Measurements from ENCODE around the gene HPSE2. TPM values are rescaled to one million over a fixed set of nuclear protein-coding genes. Genes with fewer than 3 reads are reported as not detected.
"Not testable (repeated sequence)": the region's sequence is repeated elsewhere in the genome, so short reads cannot be mapped to it uniquely, and the experiment has no call there.

Gene HPSE2
- total RNA-seq, 1 donor from 2014 or later, result not detected

- Mint-ChIP-seq H3K4me1 (ENCODE audit: low read depth) (no peaks in the 10 kb centered on the region), H3K36me3 (ENCODE audit: low read depth) (no peaks in the 10 kb centered on the region), H3K4me3 (no peak overlapping the region), H3K27me3 (ENCODE audit: insufficient read depth) (no peaks in the 10 kb centered on the region), H3K27ac (no peak overlapping the region), H3K9me3 (no peaks in the 10 kb centered on the region)
- DNase-seq (ENCODE audit: low spot score), result no peak
- intact Hi-C loops (cut with micrococcal nuclease), result no loop called here
These were observed 314.8 kb downstream of the HPSE2 start for GRCh38 chr10:98920807-98921206.

GRCh38 chr10:98920360-98920759, 315.3 kb downstream of the HPSE2 start:
- Mint-ChIP-seq H3K9me3 (no peaks in the 10 kb centered on the region), H3K27me3 (ENCODE audit: insufficient read depth) (no peaks in the 10 kb centered on the region), H3K36me3 (ENCODE audit: low read depth) (no peaks in the 10 kb centered on the region), H3K4me1 (ENCODE audit: low read depth) (no peaks in the 10 kb centered on the region), H3K27ac (no peak overlapping the region), H3K4me3 (no peak overlapping the region)
- intact Hi-C loops (cut with micrococcal nuclease), result no loop called here
- no peak for DNase-seq (ENCODE audit: low spot score)

DNA sequence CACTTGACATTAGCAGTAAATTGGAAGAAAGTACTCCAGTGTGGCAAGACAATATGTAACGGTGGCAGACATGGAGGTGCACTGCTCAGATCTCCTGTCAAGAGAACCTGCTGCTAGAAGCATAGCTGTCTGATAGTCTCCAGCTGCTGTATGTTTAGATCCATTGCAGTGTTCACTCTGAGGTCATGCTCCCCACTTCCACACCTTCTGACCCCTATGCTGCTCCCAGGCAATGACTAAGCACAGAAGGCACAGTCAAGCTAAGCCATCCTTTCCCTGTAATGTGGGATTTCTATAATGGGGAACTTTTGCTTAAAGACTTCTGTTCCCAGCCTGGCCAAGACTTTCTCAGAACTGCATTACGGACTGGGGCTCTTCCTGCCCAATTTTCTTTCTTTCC, 315.8 kb downstream of the HPSE2 start:
- no peak overlapping the region for H3K27ac Mint-ChIP-seq
- H3K4me1 Mint-ChIP-seq (ENCODE audit: low read depth), result no peaks in the 10 kb centered on the region
- no peak overlapping the region for H3K4me3 Mint-ChIP-seq
- H3K27me3 Mint-ChIP-seq (ENCODE audit: insufficient read depth), result no peaks in the 10 kb centered on the region
- intact Hi-C loops (cut with micrococcal nuclease), result no loop called here
- H3K9me3 Mint-ChIP-seq, result no peaks in the 10 kb centered on the region
- no peaks in the 10 kb centered on the region for H3K36me3 Mint-ChIP-seq (ENCODE audit: low read depth)
- no peak for DNase-seq (ENCODE audit: low spot score)

- intact Hi-C loops (cut with micrococcal nuclease), result no loop called here
- no peak overlapping the region for H3K4me3 Mint-ChIP-seq
- no peaks in the 10 kb centered on the region for H3K9me3 Mint-ChIP-seq
- H3K36me3 Mint-ChIP-seq (ENCODE audit: low read depth), result no peaks in the 10 kb centered on the region
- H3K4me1 Mint-ChIP-seq (ENCODE audit: low read depth), result no peaks in the 10 kb centered on the region
- H3K27ac Mint-ChIP-seq, result no peak overlapping the region
- H3K27me3 Mint-ChIP-seq (ENCODE audit: insufficient read depth), result no peaks in the 10 kb centered on the region
- no peak for DNase-seq (ENCODE audit: low spot score)
These were observed 317.8 kb downstream of the HPSE2 start for GRCh38 chr10:98917828-98918227.

- no peaks in the 10 kb centered on the region for H3K4me1 Mint-ChIP-seq (ENCODE audit: low read depth)
- no peak for DNase-seq (ENCODE audit: low spot score)
- no peaks in the 10 kb centered on the region for H3K27me3 Mint-ChIP-seq (ENCODE audit: insufficient read depth)
- intact Hi-C loops (cut with micrococcal nuclease), result no loop called here
- no peaks in the 10 kb centered on the region for H3K36me3 Mint-ChIP-seq (ENCODE audit: low read depth)
- H3K4me3 Mint-ChIP-seq, result no peak overlapping the region
- H3K9me3 Mint-ChIP-seq, result no peaks in the 10 kb centered on the region
- H3K27ac Mint-ChIP-seq, result no peak overlapping the region
These were observed 319.0 kb downstream of the HPSE2 start for GRCh38 chr10:98916526-98917125.

DNA sequence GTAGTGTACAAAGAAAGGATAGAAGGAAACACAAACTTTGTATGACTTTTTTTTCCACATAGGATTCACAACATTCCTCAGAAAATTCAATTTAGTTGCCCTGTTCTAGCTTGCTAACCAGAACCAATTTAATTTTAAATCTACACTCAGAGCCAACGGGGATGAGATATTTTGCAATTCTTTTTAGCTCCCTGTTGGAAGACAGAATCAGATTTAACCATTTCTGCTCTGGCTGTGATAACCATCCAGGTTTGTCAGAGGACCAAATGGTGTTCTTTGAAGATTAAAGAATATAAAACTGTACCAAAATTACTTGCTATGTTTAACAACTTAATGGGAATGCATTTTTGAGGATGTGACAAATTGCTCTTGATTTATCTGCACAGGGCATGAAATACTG, 319.7 kb downstream of the HPSE2 start:
- Mint-ChIP-seq H3K4me1 (ENCODE audit: low read depth) (no peaks in the 10 kb centered on the region), H3K36me3 (ENCODE audit: low read depth) (no peaks in the 10 kb centered on the region), H3K27ac (no peak overlapping the region), H3K9me3 (no peaks in the 10 kb centered on the region), H3K27me3 (ENCODE audit: insufficient read depth) (no peaks in the 10 kb centered on the region), H3K4me3 (no peak overlapping the region)
- no peak for DNase-seq (ENCODE audit: low spot score)
- intact Hi-C loops (cut with micrococcal nuclease), result no loop called here

- intact Hi-C loops (cut with micrococcal nuclease), result no loop called here
- Mint-ChIP-seq H3K27me3 (ENCODE audit: insufficient read depth) (no peaks in the 10 kb centered on the region), H3K4me1 (ENCODE audit: low read depth) (no peaks in the 10 kb centered on the region), H3K9me3 (no peaks in the 10 kb centered on the region), H3K36me3 (ENCODE audit: low read depth) (no peaks in the 10 kb centered on the region), H3K4me3 (no peak overlapping the region), H3K27ac (no peak overlapping the region)
- no peak for DNase-seq (ENCODE audit: low spot score)
These were observed 325.1 kb downstream of the HPSE2 start for GRCh38 chr10:98910546-98910945.

- Mint-ChIP-seq H3K36me3 (ENCODE audit: low read depth) (no peaks in the 10 kb centered on the region), H3K27me3 (ENCODE audit: insufficient read depth) (no peaks in the 10 kb centered on the region), H3K4me3 (no peak overlapping the region), H3K27ac (no peak overlapping the region), H3K9me3 (no peaks in the 10 kb centered on the region), H3K4me1 (ENCODE audit: low read depth) (no peaks in the 10 kb centered on the region)
- intact Hi-C loops (cut with micrococcal nuclease), result no loop called here
- no peak for DNase-seq (ENCODE audit: low spot score)
These were observed 325.6 kb downstream of the HPSE2 start for GRCh38 chr10:98910048-98910447.

DNA sequence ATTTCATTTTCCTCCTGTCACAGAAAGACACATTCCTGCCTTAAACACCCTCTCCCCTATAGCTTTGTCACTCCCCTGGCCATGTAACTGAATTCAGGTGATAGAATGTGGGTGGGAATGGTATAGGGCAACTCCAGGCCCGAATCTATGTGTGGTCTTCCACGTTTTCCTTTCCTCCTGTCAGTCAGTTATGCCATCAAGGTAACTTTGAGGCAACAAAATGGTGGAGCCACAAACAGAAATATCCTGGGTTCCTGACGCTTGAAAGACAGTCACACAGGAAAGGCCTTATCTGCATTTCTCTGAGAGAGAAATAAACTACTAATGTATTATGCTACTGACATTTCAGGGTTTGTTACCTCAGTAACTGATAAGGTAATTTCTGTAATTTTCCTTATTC, 326.8 kb downstream of the HPSE2 start:
- DNase-seq (ENCODE audit: low spot score), result no peak
- intact Hi-C loops (cut with micrococcal nuclease), result no loop called here
- Mint-ChIP-seq H3K4me3 (no peak overlapping the region), H3K4me1 (ENCODE audit: low read depth) (no peaks in the 10 kb centered on the region), H3K36me3 (ENCODE audit: low read depth) (no peaks in the 10 kb centered on the region), H3K27me3 (ENCODE audit: insufficient read depth) (no peaks in the 10 kb centered on the region), H3K9me3 (no peaks in the 10 kb centered on the region), H3K27ac (no peak overlapping the region)

DNA sequence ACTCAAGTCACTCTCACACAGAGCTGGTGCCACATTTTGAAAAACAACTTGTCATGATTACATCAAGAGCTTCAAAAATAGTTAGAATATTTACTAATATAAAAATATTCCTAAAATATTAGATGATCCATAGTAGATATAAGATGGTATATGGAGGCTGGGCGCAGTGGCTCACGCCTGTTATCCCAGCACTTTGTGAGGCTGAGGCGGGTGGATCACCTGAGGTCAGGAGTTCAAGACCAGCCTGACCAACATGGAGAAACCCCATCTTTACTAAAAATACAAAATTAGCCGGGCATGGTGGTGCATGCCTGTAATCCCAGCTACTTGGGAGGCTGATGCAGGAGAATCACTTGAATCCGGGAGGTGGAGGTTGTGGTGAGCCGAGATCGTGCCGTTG, 327.4 kb downstream of the HPSE2 start:
- DNase-seq (ENCODE audit: low spot score); H3K4me1 Mint-ChIP-seq (ENCODE audit: low read depth); H3K36me3 Mint-ChIP-seq (ENCODE audit: low read depth); intact Hi-C loops (cut with micrococcal nuclease); H3K27me3 Mint-ChIP-seq (ENCODE audit: insufficient read depth); H3K4me3 Mint-ChIP-seq; H3K27ac Mint-ChIP-seq; H3K9me3 Mint-ChIP-seq: not testable (repeated sequence)

GRCh38 chr10:98901441-98902110, 334.1 kb downstream of the HPSE2 start:
- DNase-seq (ENCODE audit: low spot score), result no peak
- intact Hi-C loops (cut with micrococcal nuclease), result no loop called here
- H3K27ac Mint-ChIP-seq, result no peak overlapping the region
- H3K4me1 Mint-ChIP-seq (ENCODE audit: low read depth), result no peaks in the 10 kb centered on the region
- no peaks in the 10 kb centered on the region for H3K27me3 Mint-ChIP-seq (ENCODE audit: insufficient read depth)
- H3K4me3 Mint-ChIP-seq, result no peak overlapping the region
- no peaks in the 10 kb centered on the region for H3K9me3 Mint-ChIP-seq
- H3K36me3 Mint-ChIP-seq (ENCODE audit: low read depth), result no peaks in the 10 kb centered on the region

DNA sequence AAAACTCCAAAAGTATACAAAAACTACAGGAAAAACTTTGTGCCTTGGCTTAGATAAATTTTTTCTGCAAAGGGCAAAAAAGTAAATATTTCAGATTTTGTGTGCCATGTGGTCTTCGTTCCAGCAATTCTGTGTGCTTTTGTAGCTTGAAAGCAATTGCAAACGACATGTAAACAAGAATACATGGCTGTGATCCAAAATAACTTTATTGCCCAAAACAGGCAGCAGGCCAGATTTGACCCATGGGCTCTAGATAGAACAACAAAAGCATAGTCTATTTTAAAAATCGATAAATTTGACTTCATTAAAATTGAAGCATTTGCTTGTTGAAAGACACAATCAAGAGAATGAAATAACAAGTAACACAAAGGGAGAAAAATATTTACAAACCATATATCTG, 336.6 kb downstream of the HPSE2 start:
- Mint-ChIP-seq H3K36me3 (ENCODE audit: low read depth) (no peaks in the 10 kb centered on the region), H3K4me1 (ENCODE audit: low read depth) (no peaks in the 10 kb centered on the region), H3K9me3 (no peaks in the 10 kb centered on the region), H3K4me3 (no peak overlapping the region), H3K27me3 (ENCODE audit: insufficient read depth) (no peaks in the 10 kb centered on the region), H3K27ac (no peak overlapping the region)
- no peak for DNase-seq (ENCODE audit: low spot score)
- intact Hi-C loops (cut with micrococcal nuclease), result no loop called here

GRCh38 chr10:98892523-98892922, 343.1 kb downstream of the HPSE2 start:
- intact Hi-C loops (cut with micrococcal nuclease), result no loop called here
- Mint-ChIP-seq H3K4me1 (ENCODE audit: low read depth) (no peaks in the 10 kb centered on the region), H3K36me3 (ENCODE audit: low read depth) (no peaks in the 10 kb centered on the region), H3K4me3 (no peak overlapping the region), H3K27me3 (ENCODE audit: insufficient read depth) (no peaks in the 10 kb centered on the region), H3K27ac (no peak overlapping the region), H3K9me3 (no peaks in the 10 kb centered on the region)
- no peak for DNase-seq (ENCODE audit: low spot score)

DNA sequence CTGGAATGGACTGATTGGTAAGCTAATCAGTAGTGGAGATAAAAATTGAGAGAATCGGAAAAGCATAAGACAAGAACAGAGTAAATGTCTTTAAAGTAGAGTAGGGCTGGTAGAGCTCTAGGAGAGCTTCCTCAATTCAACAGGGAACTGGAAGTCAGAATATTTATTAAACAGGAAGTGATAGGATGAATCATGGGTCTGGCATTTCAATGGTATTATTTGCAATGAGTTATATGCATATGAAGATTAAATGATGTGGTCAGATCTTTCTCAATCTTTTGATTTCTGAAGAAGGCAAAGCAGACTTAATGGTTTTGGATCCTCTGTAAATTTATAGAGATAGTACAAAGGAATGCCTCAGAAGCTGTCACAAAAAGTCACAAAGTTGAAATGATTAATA, 349.0 kb downstream of the HPSE2 start:
- H3K9me3 Mint-ChIP-seq, result no peaks in the 10 kb centered on the region
- H3K27me3 Mint-ChIP-seq (ENCODE audit: insufficient read depth), result no peaks in the 10 kb centered on the region
- H3K4me3 Mint-ChIP-seq, result no peak overlapping the region
- DNase-seq (ENCODE audit: low spot score), result no peak
- no peak overlapping the region for H3K27ac Mint-ChIP-seq
- H3K36me3 Mint-ChIP-seq (ENCODE audit: low read depth), result no peaks in the 10 kb centered on the region
- H3K4me1 Mint-ChIP-seq (ENCODE audit: low read depth), result no peaks in the 10 kb centered on the region
- intact Hi-C loops (cut with micrococcal nuclease), result no loop called here

Data from activated T-helper 1 cell treated with anti-CD3 and anti-CD28 coated beads, Interleukin-12 subunit alpha, Interleukin-12 subunit beta, Interleukin-2, Interleukin-4 antibody, amounts not matched to agents 30 ng/mL and 10 ng/mL and 1 ng/mL, durations not matched to agents 14 hours and 24 hours and 36 hours (primary cell).